Duodenal mucosa (tissue), 2 donors: ENCODE results near the gene OR10T2.
"Not testable (repeated sequence)": the region's sequence is repeated elsewhere in the genome, so short reads cannot be mapped to it uniquely, and the experiment has no call there.

Experiments
- H3K27ac ChIP-seq: one replicate; pipeline ENCODE4 v1.7.0; 2013; ENCODE audit warnings: low read depth, low read length
- H3K27me3 ChIP-seq, 2 donors: one replicate each; pipeline ENCODE4 v1.7.0; 2013; ENCODE audit warnings: low read length in 2 of 2, control low read depth in 1 of 2; ENCODE audit not compliant: insufficient read depth in 2 of 2, control insufficient read depth in 1 of 2
- H3K36me3 ChIP-seq, 2 donors: one replicate each; pipeline ENCODE4 v1.7.0; 2013; ENCODE audit warnings: low read length in 2 of 2, control low read depth in 1 of 2; ENCODE audit not compliant: insufficient read depth in 2 of 2, control insufficient read depth in 1 of 2
- H3K4me1 ChIP-seq, 2 donors: one replicate each; pipeline ENCODE4 v1.7.0; 2013; ENCODE audit warnings: low read length in 2 of 2, control low read depth in 1 of 2; ENCODE audit not compliant: insufficient read depth in 2 of 2, control insufficient read depth in 1 of 2
- H3K4me3 ChIP-seq, 2 donors: one replicate each; pipeline ENCODE4 v1.7.0; 2013; ENCODE audit warnings: low read length in 2 of 2, low read depth in 1 of 2
- H3K9ac ChIP-seq, 2 donors: one replicate each; pipeline ENCODE4 v1.7.0; 2013; ENCODE audit warnings: low read length in 2 of 2, low read depth in 1 of 2
- H3K9me3 ChIP-seq, 2 donors: one replicate each; pipeline ENCODE4 v1.7.0; 2013; ENCODE audit warnings: low read length in 2 of 2, control low read depth in 1 of 2; ENCODE audit not compliant: control insufficient read depth in 1 of 2

OR10T2 gene

DNA sequence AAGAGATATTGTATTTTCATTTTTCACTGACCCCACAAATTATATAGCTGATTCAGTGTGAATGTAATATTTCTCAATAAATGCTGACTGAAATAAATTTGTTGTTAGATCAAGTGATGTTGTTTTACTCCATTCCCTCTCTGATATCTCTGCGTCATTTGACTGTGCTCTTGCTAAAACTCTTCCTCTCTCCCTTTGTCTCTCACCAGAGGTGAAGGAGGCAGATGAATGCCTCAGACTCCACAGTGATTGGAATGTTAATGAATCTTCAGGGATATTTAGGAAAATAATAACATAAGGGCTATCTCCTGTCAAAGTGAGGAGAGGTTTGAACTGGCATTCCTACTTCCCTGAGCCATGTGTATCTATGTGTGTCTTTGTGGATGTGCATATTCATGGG lies 41.8 kb downstream of the OR10T2 start:
- Histone ChIP-seq H3K27me3 (no peaks in the 10 kb centered on the region), H3K4me3 (no peak overlapping the region), H3K36me3 (no peaks in the 10 kb centered on the region), H3K4me1 (no peaks in the 10 kb centered on the region), H3K27ac (no peak overlapping the region), H3K9me3 (no peaks in the 10 kb centered on the region), H3K9ac (no peak overlapping the region)

DNA sequence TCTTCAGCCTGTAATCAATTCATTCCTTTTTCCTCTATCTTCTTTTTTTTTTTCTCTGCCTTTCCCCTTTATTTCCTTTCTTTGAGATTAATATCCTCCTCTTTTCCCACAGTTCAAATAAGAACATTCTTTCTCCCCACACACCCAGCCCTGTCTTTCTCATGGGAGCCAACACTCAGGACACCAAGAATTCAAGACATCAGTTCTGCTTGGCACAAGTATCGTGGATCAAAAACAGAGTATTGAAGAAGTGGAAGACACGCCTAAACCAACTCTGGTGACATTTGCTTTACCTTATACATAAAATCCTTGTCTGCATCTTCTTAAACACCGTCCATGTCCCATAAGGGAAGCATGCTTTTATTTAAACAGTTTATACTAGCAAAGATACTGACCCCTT lies 42.6 kb downstream of the OR10T2 start:
- Histone ChIP-seq H3K4me1 (no peaks in the 10 kb centered on the region), H3K27me3 (no peaks in the 10 kb centered on the region), H3K27ac (no peak overlapping the region), H3K9ac (no peak overlapping the region), H3K36me3 (no peaks in the 10 kb centered on the region), H3K4me3 (no peak overlapping the region), H3K9me3 (no peaks in the 10 kb centered on the region)

DNA sequence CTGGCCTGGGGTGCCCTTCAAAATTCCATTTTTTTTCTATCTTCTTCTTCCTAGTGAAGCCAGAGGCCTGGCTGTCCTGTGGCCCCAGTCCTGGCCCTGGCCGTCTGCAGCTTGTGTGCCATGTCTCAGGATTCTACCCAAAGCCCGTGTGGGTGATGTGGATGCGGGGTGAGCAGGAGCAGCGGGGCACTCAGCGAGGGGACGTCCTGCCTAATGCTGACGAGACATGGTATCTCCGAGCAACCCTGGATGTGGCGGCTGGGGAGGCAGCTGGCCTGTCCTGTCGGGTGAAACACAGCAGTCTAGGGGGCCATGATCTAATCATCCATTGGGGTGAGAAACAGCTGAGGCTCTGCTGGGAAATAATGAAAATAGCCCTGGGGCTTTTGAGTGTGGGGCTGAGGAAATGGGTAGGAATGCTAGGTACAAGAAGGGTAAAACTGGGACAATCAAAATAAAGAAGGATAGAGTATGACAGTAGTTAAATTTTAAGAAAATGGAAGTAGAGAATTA lies 43.4 kb downstream of the OR10T2 start:
- H3K27ac ChIP-seq, result no peak overlapping the region
- H3K9ac ChIP-seq, result no peak overlapping the region
- no peaks in the 10 kb centered on the region for H3K27me3 ChIP-seq
- H3K4me1 ChIP-seq, result no peaks in the 10 kb centered on the region
- no peaks in the 10 kb centered on the region for H3K36me3 ChIP-seq
- no peaks in the 10 kb centered on the region for H3K9me3 ChIP-seq
- H3K4me3 ChIP-seq, result no peak overlapping the region

DNA sequence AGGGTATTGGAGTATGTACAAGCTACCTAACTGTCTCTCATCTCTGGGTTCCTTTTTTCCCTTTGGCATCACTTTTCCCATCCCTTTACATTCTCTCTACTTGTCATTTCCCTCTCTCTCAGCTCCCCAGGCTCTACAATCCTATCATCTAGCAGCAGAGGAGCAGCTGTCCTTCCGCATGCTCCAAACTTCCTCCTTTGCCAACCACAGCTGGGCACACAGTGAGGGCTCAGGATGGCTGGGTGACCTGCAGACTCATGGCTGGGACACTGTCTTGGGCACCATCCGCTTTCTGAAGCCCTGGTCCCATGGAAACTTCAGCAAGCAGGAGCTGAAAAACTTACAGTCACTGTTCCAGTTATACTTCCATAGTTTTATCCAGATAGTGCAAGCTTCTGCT lies 45.0 kb downstream of the OR10T2 start:
- Histone ChIP-seq H3K9ac (no peak overlapping the region), H3K4me1 (no peaks in the 10 kb centered on the region), H3K9me3 (no peaks in the 10 kb centered on the region), H3K36me3 (no peaks in the 10 kb centered on the region), H3K27me3 (no peaks in the 10 kb centered on the region), H3K27ac (no peak overlapping the region), H3K4me3 (no peak overlapping the region)

DNA sequence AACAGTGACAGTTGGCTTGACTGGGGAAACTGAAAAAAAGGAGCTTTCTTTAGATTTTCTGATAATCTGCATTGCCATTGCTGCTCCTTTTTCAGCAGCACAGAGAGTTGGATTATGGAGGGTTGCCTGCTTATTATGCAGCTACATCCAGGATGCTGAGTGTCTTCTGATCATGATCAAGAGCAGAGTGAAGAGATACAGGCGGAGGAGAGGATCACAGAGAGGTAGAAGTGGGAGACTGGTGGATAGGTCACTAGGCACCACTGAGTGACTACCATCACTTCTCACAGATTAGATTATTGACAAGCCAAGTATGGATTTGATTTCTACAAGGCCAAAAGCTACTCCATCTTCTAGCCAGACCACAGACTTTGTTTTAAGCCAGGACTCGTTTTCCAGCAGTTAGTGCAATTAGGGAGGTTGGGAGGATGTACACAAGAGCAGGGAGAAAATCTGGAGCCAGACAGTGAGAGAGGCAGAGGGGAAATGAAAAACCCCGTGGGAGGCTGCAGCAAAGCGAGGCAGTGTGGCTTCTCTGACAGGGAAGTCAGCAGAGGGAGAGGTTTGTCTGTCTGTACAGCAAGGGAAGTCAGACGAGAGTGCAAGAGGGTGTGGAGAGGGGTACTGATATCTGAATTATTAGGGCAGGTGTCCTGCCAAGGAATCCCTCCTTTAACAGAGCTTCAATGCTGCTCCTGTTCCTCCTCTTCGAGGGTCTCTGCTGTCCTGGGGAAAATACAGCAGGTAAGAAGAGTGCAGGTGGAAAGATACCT lies 45.8 kb downstream of the OR10T2 start, which contains the start of gene CD1E:
TSS of gene CD1E (plus strand) at position 592 of the 773 bp plus-strand sequence. CDS start at position 687, 95 bp downstream.
- Histone ChIP-seq H3K27me3 (no peaks in the 10 kb centered on the region), H3K4me1 (no peaks in the 10 kb centered on the region), H3K27ac (no peak within 1 kb of the TSS), H3K9me3 (no peaks in the 10 kb centered on the region), H3K9ac (no peak within 1 kb of the TSS), H3K36me3 (no peaks in the 10 kb centered on the region), H3K4me3 (no peak within 1 kb of the TSS)

DNA sequence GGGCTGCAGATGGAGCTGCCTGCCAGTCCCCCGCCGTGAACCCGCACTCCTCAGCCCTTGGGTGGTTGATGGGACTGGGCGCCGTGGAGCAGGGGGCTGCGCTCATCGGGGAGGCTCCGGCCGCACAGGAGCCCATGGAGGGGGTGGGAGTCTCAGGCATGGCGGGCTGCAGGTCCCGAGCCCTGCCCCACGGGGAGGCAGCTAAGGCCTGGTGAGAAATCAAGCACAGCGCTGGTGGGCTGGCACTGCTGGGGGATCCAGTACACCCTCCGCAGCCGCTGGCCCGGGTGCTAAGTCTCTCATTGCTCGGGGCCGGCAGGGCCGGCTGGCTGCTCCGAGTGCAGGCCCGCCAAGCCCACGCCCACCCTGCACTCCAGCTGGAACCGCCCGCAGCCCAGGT lies 50.3 kb downstream of the OR10T2 start:
- H3K9me3 ChIP-seq, H3K4me1 ChIP-seq, H3K36me3 ChIP-seq, H3K27me3 ChIP-seq, H3K4me3 ChIP-seq, H3K9ac ChIP-seq, H3K27ac ChIP-seq: not testable (repeated sequence)
